Retinal pigment epithelial cell (primary cell): ENCODE measurements around the gene WDR90.
A peak's percentile ranks its signal among the peaks of the same experiment; 100 is the strongest.

ENCODE experiments used
- DNase-seq: peaks from one replicate; pipeline ENCODE4 v3.0.0-alpha.2; 2010; ENCODE audit warnings: low read depth
- H3K4me3 ChIP-seq: 2 replicates; pipeline ENCODE4 v1.5.1; 2011; ENCODE audit warnings: mild to moderate bottlenecking, low read length, control low read depth, moderate library complexity
- CTCF ChIP-seq: conservative IDR thresholded peaks from 2 replicates; pipeline ENCODE4 v1.5.1; 2011; ENCODE audit warnings: low read depth, low read length, control low read depth, inconsistent platforms

WDR90 gene

DNA sequence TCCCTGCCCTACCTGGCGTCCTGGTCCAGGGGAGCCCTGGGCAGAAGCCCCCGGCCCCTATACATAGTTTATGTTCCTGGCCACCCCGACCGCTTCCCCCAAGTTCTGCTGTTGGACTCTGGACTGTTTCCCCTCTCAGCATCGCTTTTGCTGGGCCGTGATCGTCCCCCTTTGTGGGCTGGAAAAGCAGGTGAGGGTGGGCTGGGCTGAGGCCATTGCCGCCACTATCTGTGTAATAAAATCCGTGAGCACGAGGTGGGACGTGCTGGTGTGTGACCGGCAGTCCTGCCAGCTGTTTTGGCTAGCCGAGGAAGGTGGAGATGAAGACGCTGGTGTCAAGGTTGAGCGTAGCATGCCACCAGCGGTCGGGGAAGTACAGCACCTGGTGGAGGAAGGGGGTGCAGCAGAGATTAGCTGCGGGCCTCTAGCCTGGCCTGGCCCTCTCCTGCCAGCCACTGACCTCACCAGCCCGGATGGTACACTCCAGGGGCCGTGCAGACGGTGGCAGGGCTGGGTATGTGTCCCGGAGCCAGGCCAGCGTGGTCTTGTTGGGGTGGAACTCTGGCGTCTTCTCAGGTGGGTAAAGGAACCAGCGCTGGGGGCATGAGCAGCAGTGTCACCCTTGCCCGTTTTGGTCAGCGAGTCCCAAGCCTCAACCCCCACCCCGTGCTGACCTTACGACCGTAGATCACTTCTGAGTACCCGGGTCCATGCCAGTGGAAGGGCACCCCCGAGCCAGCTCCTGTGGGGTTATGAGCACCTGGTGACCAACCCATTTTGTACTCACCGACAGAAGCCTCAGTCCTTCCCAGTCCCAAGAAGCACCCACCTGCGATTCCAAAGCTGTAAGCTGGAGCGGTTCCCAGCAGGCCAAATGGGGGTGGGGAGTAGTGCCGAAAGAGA is 33.6 kb downstream of the WDR90 start:
- peak overlapping the region; percentile 53 for H3K4me3 ChIP-seq
- no peak for TF ChIP-seq CTCF
- DNase-seq, result no peak

- H3K4me3 ChIP-seq, result peak overlapping the region; percentile 53
- no peak for DNase-seq
- no peak for TF ChIP-seq CTCF
Observed at GRCh38 chr16:683396-684070, 34.4 kb downstream of the WDR90 start.

GRCh38 chr16:684071-684794 is 35.1 kb downstream of the WDR90 start, which contains the start of gene JMJD8:
Gene JMJD8, minus strand, starts transcription at chr16:684334. Its CDS starts 15 bp downstream, at chr16:684319.
- no peak for TF ChIP-seq CTCF
- DNase-seq, result peak; percentile 69
- peak within 1 kb of the TSS; percentile 53 for H3K4me3 ChIP-seq

DNA sequence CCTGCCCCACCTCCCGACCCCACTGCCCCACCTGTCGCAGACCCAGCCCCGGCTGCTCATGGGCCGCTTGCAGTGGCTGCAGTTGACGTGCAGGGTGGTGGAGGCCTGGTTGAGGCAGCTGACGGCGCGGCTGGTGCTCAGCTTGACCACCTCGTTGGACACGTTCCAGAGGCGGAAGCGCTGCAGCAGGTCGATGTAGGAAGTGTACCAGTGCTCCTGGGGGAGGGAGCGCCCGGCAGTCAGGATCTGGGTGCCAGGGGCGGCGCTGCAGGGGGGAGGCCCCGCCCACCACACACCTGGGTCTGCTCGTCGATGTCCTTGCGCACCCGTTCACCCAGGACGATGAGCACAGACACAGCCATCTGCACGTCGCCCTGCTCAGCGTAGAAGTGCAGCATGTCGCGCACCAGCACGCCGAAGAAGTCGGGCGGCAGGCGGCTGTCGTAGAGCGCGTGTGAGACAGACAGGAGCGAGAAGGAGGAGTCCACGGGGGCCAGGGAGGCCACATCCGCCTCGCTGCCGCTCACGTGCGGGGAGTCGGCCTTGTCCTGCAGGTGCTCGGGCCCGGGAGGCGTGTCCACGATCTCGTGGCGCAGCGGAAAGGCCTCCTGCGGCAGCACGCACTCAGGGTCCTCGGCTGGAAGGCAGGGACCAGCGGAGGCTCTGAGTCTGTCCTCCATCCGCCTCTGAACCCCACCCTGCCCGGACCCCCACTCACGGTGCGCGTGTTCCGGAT is 36.0 kb downstream of the WDR90 start:
- H3K4me3 ChIP-seq, result no peak overlapping the region
- DNase-seq, result no peak
- no peak for TF ChIP-seq CTCF

DNA sequence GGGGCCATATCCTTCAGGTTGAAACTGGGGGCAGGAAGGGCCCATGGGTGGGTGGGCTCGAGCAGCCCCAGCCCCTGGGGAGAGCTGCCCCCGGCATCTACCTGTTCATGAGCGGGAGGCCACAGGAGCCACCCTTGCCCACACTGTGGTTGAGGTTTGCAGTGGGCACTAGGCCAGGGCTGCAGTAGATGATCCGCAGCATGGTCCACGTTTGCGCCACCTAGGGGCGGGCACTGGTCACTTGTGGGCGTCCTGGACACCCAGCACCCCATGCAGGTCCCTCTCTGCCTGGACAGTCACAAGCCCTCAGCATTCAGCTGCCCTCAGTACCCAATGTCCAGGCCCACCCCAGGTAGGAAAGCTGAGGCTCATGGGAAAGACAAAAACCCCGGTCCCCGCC is 36.8 kb downstream of the WDR90 start:
- peak; percentile 61 for TF ChIP-seq CTCF
- DNase-seq, result no peak
- no peak overlapping the region for H3K4me3 ChIP-seq

DNA sequence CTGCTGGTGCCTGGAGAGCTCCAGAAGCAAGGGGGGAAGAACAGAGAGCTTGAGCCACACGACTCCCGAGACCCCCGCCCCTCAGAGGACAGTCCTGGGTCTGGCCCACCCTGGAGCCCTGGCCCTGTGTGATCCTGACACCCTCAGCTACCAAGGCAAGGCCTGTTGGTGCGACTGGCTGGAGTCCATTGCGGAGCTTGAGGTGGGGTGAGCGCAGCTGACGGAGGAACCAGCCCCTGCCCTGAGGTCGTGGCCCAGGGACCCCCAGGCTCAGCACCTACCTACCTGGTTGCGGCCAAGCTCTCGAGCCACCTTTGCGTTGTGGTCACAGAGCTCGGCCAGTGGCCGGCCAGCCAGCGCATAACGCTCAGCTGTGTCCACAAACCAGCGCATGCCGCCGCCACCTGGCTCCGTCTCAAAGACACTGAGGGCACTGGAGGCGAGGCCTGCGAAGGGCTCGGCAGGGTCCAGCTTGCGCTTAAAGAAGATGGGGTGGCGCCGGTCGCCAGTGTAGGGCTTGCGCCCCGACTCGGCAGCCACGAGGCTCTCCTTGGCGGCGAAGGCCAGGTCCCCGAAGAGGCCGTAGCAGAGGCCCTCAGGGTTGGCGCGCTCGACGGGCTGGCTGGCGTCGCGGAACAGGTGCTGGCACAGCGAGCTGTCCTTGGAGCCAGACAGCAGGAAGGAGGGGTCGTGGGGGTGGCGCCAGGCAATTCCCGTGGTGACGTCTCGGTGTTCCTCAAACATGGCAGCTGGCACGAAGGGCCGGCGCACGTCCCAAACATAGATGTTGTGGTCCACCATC is 37.5 kb downstream of the WDR90 start:
- H3K4me3 ChIP-seq, result no peak overlapping the region
- no peak for TF ChIP-seq CTCF
- no peak for DNase-seq
